AG04449 (cell line): ENCODE data around the gene VPS37C.

Source experiments
- CTCF ChIA-PET: fragments of 350-600 bp; formaldehyde crosslinking; extraction: SDS; loops from one replicate; lab custom pipeline; 2021; ENCODE audit warnings: antibody characterized with exemption; lab: Yijun Ruan, JAX
- POLR2A ChIA-PET: fragments of 400-600, 350-600 bp; formaldehyde crosslinking; extraction: SDS; loops from one replicate; lab custom pipeline; 2020; ENCODE audit warnings: antibody characterized with exemption, inconsistent platforms; lab: Yijun Ruan, JAX
- DNase-seq: peaks from one replicate; pipeline ENCODE4 v3.0.0-alpha.2; 2010; ENCODE audit warnings: low read depth, low spot score
- H3K4me3 ChIP-seq: 2 replicates; pipeline ENCODE4 v1.5.1; 2011; ENCODE audit warnings: low read depth, mild to moderate bottlenecking, control low read depth, low read length
- CTCF ChIP-seq: IDR thresholded peaks from one replicate; pipeline ENCODE4 v1.5.1; 2011; ENCODE audit warnings: mild to moderate bottlenecking, moderate library complexity, low read length, control low read depth, inconsistent platforms; ENCODE audit not compliant: insufficient read depth; ENCODE audit errors: missing control alignments

VPS37C gene

DNA sequence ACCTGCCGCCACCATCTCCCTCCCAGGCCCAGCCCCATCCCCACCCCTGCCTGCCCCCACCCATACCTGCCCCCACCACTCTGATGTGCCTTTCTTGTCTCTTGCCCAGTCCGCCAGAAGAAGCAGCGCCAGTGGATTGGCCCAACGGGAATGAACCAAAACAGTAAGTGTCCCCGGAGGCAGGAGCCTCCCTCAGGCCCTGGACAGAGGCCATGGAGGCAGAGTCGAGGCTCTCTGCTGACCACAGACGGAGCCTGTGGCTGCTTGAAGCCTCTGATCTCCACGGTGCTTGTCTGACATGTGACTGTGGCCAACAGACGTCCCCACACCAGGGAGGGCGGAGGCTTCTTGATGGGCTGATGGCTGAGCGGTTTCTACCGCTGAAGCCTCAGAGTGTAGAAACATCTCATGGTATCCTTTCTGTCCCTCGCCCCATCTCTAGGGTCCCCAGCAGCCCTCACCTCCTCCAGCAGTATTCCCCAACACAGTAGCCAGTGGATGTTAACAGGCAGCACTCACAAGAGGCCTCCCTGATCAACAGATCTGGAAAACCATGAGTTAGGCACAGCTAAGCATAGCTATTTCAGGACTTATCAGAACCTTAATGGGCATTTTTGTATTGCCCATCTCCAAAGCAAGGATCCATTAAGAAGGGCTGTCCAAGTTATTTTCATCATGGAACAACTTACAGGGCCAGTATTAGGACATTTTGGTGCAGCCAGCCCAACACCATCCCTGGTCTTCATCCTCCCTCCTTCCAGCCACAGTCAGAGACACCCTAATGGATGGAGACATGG lies 37.3 kb downstream of the VPS37C start:
- no peak for TF ChIP-seq CTCF
- CTCF ChIA-PET, result no interaction called here
- POLR2A ChIA-PET, result no interaction called here

DNA sequence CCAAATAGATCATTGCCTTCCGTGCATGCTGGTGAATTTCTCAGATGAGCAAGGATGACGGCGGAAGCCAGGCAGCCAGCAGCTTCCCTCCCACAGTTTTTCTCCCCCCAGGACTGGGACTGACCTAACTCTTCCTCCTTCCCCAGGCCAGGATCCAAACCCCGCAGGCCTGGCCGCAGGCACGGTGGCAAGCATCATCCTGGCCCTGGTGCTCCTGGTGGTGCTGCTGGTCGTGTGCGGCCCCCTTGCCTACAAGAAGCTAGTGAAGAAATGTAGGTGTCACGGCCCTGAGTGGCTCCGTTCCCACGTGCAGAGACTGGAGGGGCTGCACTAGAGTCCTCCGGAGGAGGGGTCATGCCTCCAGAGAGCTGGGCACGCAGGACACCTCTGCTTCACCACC lies 38.5 kb downstream of the VPS37C start:
- POLR2A ChIA-PET, result no interaction called here
- CTCF ChIA-PET, result interaction anchor here (1.2 to 2.0 kb wide), 2 partner anchors 11 to 65 kb away, joined by 3 to 4 read pairs; no protein-coding TSS in a partner anchor

More for the DNA sequence above, 37.3 kb downstream of the VPS37C start:
- DNase-seq, result no peak
- no peak overlapping the region for H3K4me3 ChIP-seq

GRCh38 chr11:61121917-61122316 lies 39.3 kb downstream of the VPS37C start:
- no peak for TF ChIP-seq CTCF
- ChIA-PET CTCF (interaction anchor here (1.2 to 4.8 kb wide), 3 partner anchors 8 to 66 kb away, joined by 3 to 25 read pairs (median 4); no protein-coding TSS in a partner anchor), POLR2A (no interaction called here)
- no peak overlapping the region for H3K4me3 ChIP-seq
- no peak for DNase-seq

More for the DNA sequence above, 38.5 kb downstream of the VPS37C start:
- no peak for DNase-seq
- no peak overlapping the region for H3K4me3 ChIP-seq
- TF ChIP-seq CTCF, result no peak

DNA sequence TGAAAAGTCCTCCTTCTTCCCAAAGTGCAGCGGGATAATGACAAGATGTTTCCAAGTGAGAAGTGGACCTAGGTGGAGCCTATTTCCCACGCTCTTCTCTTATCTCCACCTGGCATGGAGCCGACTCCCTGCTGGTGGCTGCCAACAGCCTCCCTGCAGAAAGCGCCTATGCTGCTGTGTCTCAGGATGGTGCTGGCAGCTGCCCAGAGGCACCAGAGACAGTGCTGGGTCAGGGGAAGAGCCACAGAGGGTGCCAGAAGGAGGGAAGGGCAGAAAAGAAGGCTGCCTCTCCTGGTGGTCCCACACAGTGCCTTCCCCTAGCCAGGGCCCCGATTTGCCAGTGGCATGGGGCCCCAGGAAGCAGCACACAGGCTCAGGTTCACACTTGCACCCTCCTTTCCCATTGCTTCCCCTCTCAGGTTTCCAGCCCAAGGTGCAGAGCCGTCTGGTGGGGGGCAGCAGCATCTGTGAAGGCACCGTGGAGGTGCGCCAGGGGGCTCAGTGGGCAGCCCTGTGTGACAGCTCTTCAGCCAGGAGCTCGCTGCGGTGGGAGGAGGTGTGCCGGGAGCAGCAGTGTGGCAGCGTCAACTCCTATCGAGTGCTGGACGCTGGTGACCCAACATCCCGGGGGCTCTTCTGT lies 39.9 kb downstream of the VPS37C start:
- DNase-seq, result no peak
- POLR2A ChIA-PET, result no interaction called here
- TF ChIP-seq CTCF, result no peak

GRCh38 chr11:61120706-61121191 lies 40.5 kb downstream of the VPS37C start:
- ChIA-PET CTCF (interaction anchor here (4.8 kb wide), 1 partner anchor 9 kb away, joined by 25 read pairs; no protein-coding TSS in a partner anchor), POLR2A (no interaction called here)
- no peak for DNase-seq
- H3K4me3 ChIP-seq, result no peak overlapping the region
- TF ChIP-seq CTCF, result no peak

More for the DNA sequence above, 39.9 kb downstream of the VPS37C start:
- no peak overlapping the region for H3K4me3 ChIP-seq
- CTCF ChIA-PET, result interaction anchor here (2.0 to 4.8 kb wide), 2 partner anchors 8 to 9 kb away, joined by 4 to 25 read pairs; no protein-coding TSS in a partner anchor
